GM12878 (cell line): ENCODE data around the gene SPRR5.

ENCODE experiments used
- ATF2 ChIP-seq: IDR thresholded peaks from 2 replicates; pipeline ENCODE4 v1.6.1; 2012; ENCODE audit warnings: low read length, inconsistent platforms
- MTA2 ChIP-seq: fragments of 450-650 bp; IDR thresholded peaks from 2 replicates; pipeline ENCODE4 v1.6.1; 2016; ENCODE audit warnings: low read depth, mild to moderate bottlenecking, moderate library complexity
- NFYB ChIP-seq: IDR thresholded peaks from 2 replicates; pipeline ENCODE4 v1.6.1; 2011; ENCODE audit warnings: low read depth, mild to moderate bottlenecking, low read length, improper control_type of control experiment, moderate library complexity; ENCODE audit not compliant: insufficient read depth
- POLR2A ChIP-seq: IDR thresholded peaks from 2 replicates; pipeline ENCODE4 v1.6.1; 2011; ENCODE audit warnings: low read depth, mild to moderate bottlenecking, low read length
- RAD51 ChIP-seq: fragments of 450-650 bp; IDR thresholded peaks from 2 replicates; pipeline ENCODE4 v1.6.1; 2016; ENCODE audit warnings: moderate library complexity, mild to moderate bottlenecking, inconsistent platforms
- RFX5 ChIP-seq: IDR thresholded peaks from 2 replicates; pipeline ENCODE4 v1.6.1; 2011; ENCODE audit warnings: low read depth, low read length, improper control_type of control experiment
- ZBTB11 ChIP-seq: fragments of 450-650 bp; formaldehyde crosslinking; IDR thresholded peaks from 2 replicates; pipeline ENCODE4 v1.5.0; 2022; ENCODE audit warnings: mild to moderate bottlenecking, missing genetic modification characterization
- ZNF274 ChIP-seq: IDR thresholded peaks from one replicate; pipeline ENCODE4 v1.8.0; 2011; ENCODE audit not compliant: insufficient read length, insufficient read depth
- ZZZ3 ChIP-seq: IDR thresholded peaks from 2 replicates; pipeline ENCODE4 v1.6.1; 2011; ENCODE audit warnings: low read depth; ENCODE audit not compliant: control insufficient read depth, insufficient read length
- TF ChIP-seq, protein P1 (sequence below), 3 experiments: IDR thresholded peaks in 2 of 3; conservative IDR thresholded peaks in 1 of 3; 2 replicates each; pipeline ENCODE4 v1.5.1; 2011; ENCODE audit warnings: low read depth in 3 of 3, low read length in 3 of 3, mild to moderate bottlenecking in 3 of 3, control low read depth in 2 of 3, moderate library complexity in 2 of 3, inconsistent platforms in 1 of 3, mixed read lengths in 1 of 3; ENCODE audit not compliant: control insufficient read depth in 2 of 3, insufficient read depth in 1 of 3; ENCODE audit errors: extremely low read depth in 1 of 3

- TF ChIP-seq ATF2 = no peak
- TF ChIP-seq RFX5 = no peak
- no peak for TF ChIP-seq MTA2
- TF ChIP-seq ZNF274 = no peak
- TF ChIP-seq, protein P1, sequence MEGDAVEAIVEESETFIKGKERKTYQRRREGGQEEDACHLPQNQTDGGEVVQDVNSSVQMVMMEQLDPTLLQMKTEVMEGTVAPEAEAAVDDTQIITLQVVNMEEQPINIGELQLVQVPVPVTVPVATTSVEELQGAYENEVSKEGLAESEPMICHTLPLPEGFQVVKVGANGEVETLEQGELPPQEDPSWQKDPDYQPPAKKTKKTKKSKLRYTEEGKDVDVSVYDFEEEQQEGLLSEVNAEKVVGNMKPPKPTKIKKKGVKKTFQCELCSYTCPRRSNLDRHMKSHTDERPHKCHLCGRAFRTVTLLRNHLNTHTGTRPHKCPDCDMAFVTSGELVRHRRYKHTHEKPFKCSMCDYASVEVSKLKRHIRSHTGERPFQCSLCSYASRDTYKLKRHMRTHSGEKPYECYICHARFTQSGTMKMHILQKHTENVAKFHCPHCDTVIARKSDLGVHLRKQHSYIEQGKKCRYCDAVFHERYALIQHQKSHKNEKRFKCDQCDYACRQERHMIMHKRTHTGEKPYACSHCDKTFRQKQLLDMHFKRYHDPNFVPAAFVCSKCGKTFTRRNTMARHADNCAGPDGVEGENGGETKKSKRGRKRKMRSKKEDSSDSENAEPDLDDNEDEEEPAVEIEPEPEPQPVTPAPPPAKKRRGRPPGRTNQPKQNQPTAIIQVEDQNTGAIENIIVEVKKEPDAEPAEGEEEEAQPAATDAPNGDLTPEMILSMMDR (IDR thresholded peaks at IDR 0.05 in 2 of 3, conservative IDR thresholded peaks at IDR 0.05 in 1 of 3; ENCODE audit: control insufficient read depth in 2 of 3, extremely low read depth in 1 of 3, insufficient read depth in 1 of 3, low read depth in 3 of 3, low read length in 3 of 3) = no peak
- TF ChIP-seq NFYB = no peak
- TF ChIP-seq ZZZ3 = no peak
- TF ChIP-seq ZBTB11 = no peak
- TF ChIP-seq POLR2A = no peak
- TF ChIP-seq RAD51 = no peak
Observed at GRCh38 chr1:152912471-152912870, 34.5 kb upstream of the SPRR5 start.
